Retinal pigment epithelial cell (primary cell): ENCODE measurements around the gene ZNF580.

ENCODE experiments used
- DNase-seq: peaks from one replicate; pipeline ENCODE4 v3.0.0-alpha.2; 2010; ENCODE audit warnings: low read depth
- H3K4me3 ChIP-seq: 2 replicates; pipeline ENCODE4 v1.5.1; 2011; ENCODE audit warnings: mild to moderate bottlenecking, low read length, control low read depth, moderate library complexity
- CTCF ChIP-seq: conservative IDR thresholded peaks from 2 replicates; pipeline ENCODE4 v1.5.1; 2011; ENCODE audit warnings: low read depth, low read length, control low read depth, inconsistent platforms

The ZNF580 gene

GRCh38 chr19:55650602-55651230, 9.9 kb downstream of the ZNF580 start:
- no peak for DNase-seq
- H3K4me3 ChIP-seq: no peak overlapping the region
- no peak for TF ChIP-seq CTCF

- H3K4me3 ChIP-seq: no peak overlapping the region
- no peak for TF ChIP-seq CTCF
- DNase-seq: no peak
These were observed 10.4 kb downstream of the ZNF580 start for GRCh38 chr19:55651236-55651635.

- no peak overlapping the region for H3K4me3 ChIP-seq
- TF ChIP-seq CTCF: no peak
- DNase-seq: no peak
These were observed 11.7 kb downstream of the ZNF580 start for GRCh38 chr19:55652311-55653128.

GRCh38 chr19:55653651-55654322, 13.0 kb downstream of the ZNF580 start:
- H3K4me3 ChIP-seq: peak overlapping the region; percentile 89
- DNase-seq: peak; percentile 96
- TF ChIP-seq CTCF: peak; percentile 100

GRCh38 chr19:55654323-55654867, 13.6 kb downstream of the ZNF580 start:
- peak; percentile 97 for DNase-seq
- no peak for TF ChIP-seq CTCF
- H3K4me3 ChIP-seq: peak overlapping the region; percentile 89

- peak; percentile 54 for DNase-seq
- TF ChIP-seq CTCF: no peak
- H3K4me3 ChIP-seq: peak within 1 kb of the TSS; percentile 89
These were observed 14.3 kb downstream of the ZNF580 start, which contains the start of gene U2AF2 for GRCh38 chr19:55654868-55655647. Gene U2AF2, plus strand, starts transcription at chr19:55655035. Its CDS starts 70 bp downstream, at chr19:55655105.
